Stimulated activated CD4-positive, alpha-beta T cell treated with anti-CD3 and anti-CD28 coated beads, Interleukin-2, amount 100 ng/mL, for 4 hours (primary cell): ENCODE data around the gene CARS1.

ENCODE experiments used
- DNase-seq: peaks from one replicate; pipeline ENCODE4 v3.0.0-alpha.2; 2020; ENCODE audit warnings: low read depth

The CARS1 gene

GRCh38 chr11:2955906-2956476 is 101.2 kb downstream of the CARS1 start:
- no peak for DNase-seq

- no peak for DNase-seq
Measured at GRCh38 chr11:2954263-2954662, 103.0 kb downstream of the CARS1 start.

- no peak for DNase-seq
Measured at GRCh38 chr11:2952290-2952689, 104.9 kb downstream of the CARS1 start.

GRCh38 chr11:2951231-2952110 is 105.8 kb downstream of the CARS1 start:
- DNase-seq: no peak
